Esophagus muscularis mucosa (tissue), 3 donors: ENCODE data around the gene FAM120B.

Source experiments
- POLR2AphosphoS5 ChIP-seq, 2 donors: sonication (generic); formaldehyde crosslinking; IDR thresholded peaks; one replicate each; pipeline ENCODE4 v1.6.1; 2017; ENCODE audit warnings: antibody characterized with exemption in 2 of 2
- TF ChIP-seq, protein P1 (sequence below), 3 experiments: fragments of 200-600 bp in 2 of 3; fragments of 450-650 bp in 1 of 3; sonication (generic) in 2 of 3; IDR thresholded peaks; one replicate each; pipeline ENCODE4 v1.5.1; 2017 to 2019; ENCODE audit warnings: antibody characterized with exemption in 3 of 3, mild to moderate bottlenecking in 2 of 3, moderate library complexity in 1 of 3

DNA sequence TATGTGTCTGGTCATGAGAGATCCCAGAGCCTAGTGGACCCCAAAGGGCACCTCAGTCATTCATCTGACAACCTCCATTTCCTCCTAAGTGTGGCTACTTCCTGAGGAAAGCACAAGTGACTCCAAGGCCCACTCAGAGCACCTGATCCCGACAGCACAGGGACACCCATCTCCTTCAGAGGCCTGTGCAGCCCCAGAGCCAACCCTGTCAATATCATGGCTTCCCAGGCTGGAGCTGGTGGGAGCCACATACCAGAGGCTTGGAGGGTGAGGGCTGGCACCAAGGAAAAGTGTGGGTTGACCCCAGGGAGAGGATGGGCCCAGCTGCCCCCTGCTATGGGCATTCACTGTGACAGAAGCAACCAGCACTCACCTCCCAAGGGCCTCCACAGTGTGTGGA, 129.2 kb downstream of the FAM120B start:
- TF ChIP-seq, protein P1, sequence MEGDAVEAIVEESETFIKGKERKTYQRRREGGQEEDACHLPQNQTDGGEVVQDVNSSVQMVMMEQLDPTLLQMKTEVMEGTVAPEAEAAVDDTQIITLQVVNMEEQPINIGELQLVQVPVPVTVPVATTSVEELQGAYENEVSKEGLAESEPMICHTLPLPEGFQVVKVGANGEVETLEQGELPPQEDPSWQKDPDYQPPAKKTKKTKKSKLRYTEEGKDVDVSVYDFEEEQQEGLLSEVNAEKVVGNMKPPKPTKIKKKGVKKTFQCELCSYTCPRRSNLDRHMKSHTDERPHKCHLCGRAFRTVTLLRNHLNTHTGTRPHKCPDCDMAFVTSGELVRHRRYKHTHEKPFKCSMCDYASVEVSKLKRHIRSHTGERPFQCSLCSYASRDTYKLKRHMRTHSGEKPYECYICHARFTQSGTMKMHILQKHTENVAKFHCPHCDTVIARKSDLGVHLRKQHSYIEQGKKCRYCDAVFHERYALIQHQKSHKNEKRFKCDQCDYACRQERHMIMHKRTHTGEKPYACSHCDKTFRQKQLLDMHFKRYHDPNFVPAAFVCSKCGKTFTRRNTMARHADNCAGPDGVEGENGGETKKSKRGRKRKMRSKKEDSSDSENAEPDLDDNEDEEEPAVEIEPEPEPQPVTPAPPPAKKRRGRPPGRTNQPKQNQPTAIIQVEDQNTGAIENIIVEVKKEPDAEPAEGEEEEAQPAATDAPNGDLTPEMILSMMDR (IDR thresholded peaks at IDR 0.05), result no peak
- TF ChIP-seq POLR2AphosphoS5 (IDR thresholded peaks at IDR 0.05), result no peak
